Endothelial cell of umbilical vein (primary cell): ENCODE data around the gene CRYL1. TPM values are rescaled to one million over a fixed set of nuclear protein-coding genes. Genes with fewer than 3 reads are reported as not detected.

ENCODE experiments used
- BruUV-seq: library from RNA; stranded (reverse); fragments of 400-500 nt; replicated peaks from 2 replicates; lab custom pipeline; 2021; lab: Mats Ljungman, UMichigan
- CTCF ChIA-PET: fragments of 300-600, 350-600 bp; sonication (Branson Sonifier 250); formaldehyde crosslinking; loops from one replicate; lab custom pipeline; 2021; ENCODE audit warnings: antibody characterized with exemption, inconsistent platforms; lab: Charles Lee
- POLR2A ChIA-PET: fragments of 300-600, 350-600 bp; sonication (Branson Sonifier 250); formaldehyde crosslinking; loops from one replicate; lab custom pipeline; 2021; ENCODE audit warnings: antibody characterized with exemption, inconsistent platforms; lab: Charles Lee
- DNase-seq: peaks from one replicate; pipeline ENCODE4 v3.0.0-alpha.2; 2011; ENCODE audit warnings: low read depth, low spot score
- FAIRE-seq: peaks from 2 replicates; lab custom pipeline; 2011; peaks lifted over from hg19 to GRCh38; lab: Jason Lieb, UNC
- H2AFZ ChIP-seq: 2 replicates; pipeline ENCODE4 v1.6.0; 2012; ENCODE audit warnings: low read depth, low read length, control low read depth, inconsistent platforms
- H3K27ac ChIP-seq: 2 replicates; pipeline ENCODE4 v1.5.1; 2011; ENCODE audit warnings: low read depth, mild to moderate bottlenecking, control low read depth, low read length, moderate library complexity; ENCODE audit not compliant: insufficient read depth
- H3K27me3 ChIP-seq, 2 experiments: 2 replicates each; pipeline versions ENCODE4 v1.6.0 to v1.6.1; 2011; ENCODE audit warnings: low read length in 2 of 2, mixed read lengths in 1 of 2; ENCODE audit not compliant: control insufficient read depth in 2 of 2, insufficient read depth in 2 of 2
- H3K36me3 ChIP-seq, 2 experiments: 2 replicates in 1 of 2; 3 replicates in 1 of 2; pipeline ENCODE4 v1.5.1; 2011; ENCODE audit warnings: low read length in 2 of 2, mild to moderate bottlenecking in 1 of 2, moderate library complexity in 1 of 2; ENCODE audit not compliant: control insufficient read depth in 2 of 2, insufficient read depth in 2 of 2; ENCODE audit errors: extremely low read depth in 1 of 2
- H3K4me1 ChIP-seq: 3 replicates; pipeline ENCODE4 v1.5.1; 2011; ENCODE audit warnings: mild to moderate bottlenecking, low read length; ENCODE audit not compliant: control insufficient read depth, insufficient read depth; ENCODE audit errors: extremely low read depth
- H3K4me2 ChIP-seq: 2 replicates; pipeline ENCODE4 v1.6.1; 2011; ENCODE audit warnings: low read length, control low read depth, mixed read lengths; ENCODE audit not compliant: insufficient read depth
- H3K4me3 ChIP-seq, 3 experiments: fragments of 200-600 bp in 1 of 3; sonication (generic), shearing (Covaris generic) in 1 of 3; replicated peaks in 1 of 3; 2 replicates each; pipeline ENCODE4 v1.5.1; 2011 to 2016; ENCODE audit warnings: control low read depth in 3 of 3, low read length in 3 of 3, mild to moderate bottlenecking in 2 of 3, inconsistent platforms in 1 of 3, low read depth in 1 of 3, moderate library complexity in 1 of 3; ENCODE audit not compliant: insufficient read depth in 1 of 3
- H3K79me2 ChIP-seq: 2 replicates; pipeline ENCODE4 v1.6.0; 2012; ENCODE audit warnings: low read length, inconsistent platforms; ENCODE audit not compliant: control insufficient read depth, insufficient read depth
- H3K9ac ChIP-seq: replicated peaks from 2 replicates; pipeline ENCODE3; 2011; ENCODE audit warnings: low read length, control low read depth; ENCODE audit not compliant: insufficient read depth; ENCODE audit errors: extremely low read depth
- H3K9me1 ChIP-seq: replicated peaks from 3 replicates; pipeline ENCODE4 v1.6.0; 2011; ENCODE audit warnings: mild to moderate bottlenecking, low read length; ENCODE audit not compliant: control insufficient read depth, insufficient read depth; ENCODE audit errors: extremely low read depth
- H3K9me3 ChIP-seq: replicated peaks from 2 replicates; pipeline ENCODE4 v1.5.1; 2012; ENCODE audit warnings: low read length, inconsistent platforms; ENCODE audit not compliant: control insufficient read depth, insufficient read depth
- H4K20me1 ChIP-seq: replicated peaks from 2 replicates; pipeline ENCODE3; 2011; ENCODE audit warnings: mild to moderate bottlenecking, low read length; ENCODE audit not compliant: control insufficient read depth, insufficient read depth; ENCODE audit errors: extremely low read depth
- EZH2 ChIP-seq: IDR thresholded peaks from 2 replicates; pipeline ENCODE4 v1.6.1; 2012; ENCODE audit warnings: borderline replicate concordance, low read depth, mild to moderate bottlenecking, moderate library complexity, low read length, inconsistent platforms; ENCODE audit not compliant: severe bottlenecking
- FOS ChIP-seq: IDR thresholded peaks from 2 replicates; pipeline ENCODE4 v1.6.1; 2011; ENCODE audit warnings: mild to moderate bottlenecking, low read length, moderate library complexity, borderline replicate concordance; ENCODE audit not compliant: insufficient read depth
- GATA2 ChIP-seq: IDR thresholded peaks from 2 replicates; pipeline ENCODE4 v1.7.0; 2011; ENCODE audit warnings: low read depth, mild to moderate bottlenecking, moderate library complexity, mixed read lengths, low read length; ENCODE audit not compliant: insufficient read length, insufficient read depth
- JUN ChIP-seq: IDR thresholded peaks from 2 replicates; pipeline ENCODE4 v1.6.1; 2011; ENCODE audit warnings: borderline replicate concordance, low read depth; ENCODE audit not compliant: insufficient read length, insufficient read depth
- MYC ChIP-seq: IDR thresholded peaks from one replicate; pipeline ENCODE4 v1.6.1; 2011; ENCODE audit warnings: mild to moderate bottlenecking, low read depth, low read length
- POLR2A ChIP-seq: IDR thresholded peaks from 2 replicates; pipeline ENCODE4 v1.6.1; 2012; ENCODE audit warnings: low read depth, mild to moderate bottlenecking, control low read depth, low read length
- POLR2AphosphoS5 ChIP-seq: IDR thresholded peaks from 2 replicates; pipeline ENCODE4 v1.6.1; 2012; ENCODE audit warnings: low read depth, mild to moderate bottlenecking, control low read depth, low read length, moderate library complexity; ENCODE audit not compliant: insufficient read depth
- dilution Hi-C: fragments of 300-500 bp; cut with MboI; formaldehyde crosslinking; loops from one replicate; pipeline ENCODE4 v1.15.0; 2019; ENCODE audit warnings: low sequenced_read_pairs; ENCODE audit not compliant: extremely low pct_ligation_motif_present
- intact Hi-C: fragments of 100-400 bp; cut with micrococcal nuclease; formaldehyde crosslinking; loops from one replicate; pipeline ENCODE4 v1.10.0; 2022
- polyA plus RNA-seq, 4 experiments: library from polyadenylated mRNA; depleted of rRNA in 3 of 4; stranded (reverse) in 3 of 4; unstranded in 1 of 4; fragments of >200 nt; gene quantifications; 2 replicates each; pipeline versions ENCODE4 v1.2.1 to v1.2.3, GENCODE V29; 2011 to 2012; ENCODE audit warnings: missing spikeins in 1 of 4
- total RNA-seq: library from RNA; stranded (reverse); gene quantifications from 2 replicates; pipeline ENCODE4 v1.2.3, GENCODE V29; 2021
- TF ChIP-seq, protein P1 (sequence below): IDR thresholded peaks from 2 replicates; pipeline ENCODE4 v1.6.1; 2011; ENCODE audit not compliant: insufficient read depth, insufficient read length
- TF ChIP-seq, protein P2 (sequence below), 2 donors: IDR thresholded peaks; 1 replicate in 1 of 2; 2 replicates in 1 of 2; pipeline ENCODE4 v1.5.1; 2011; ENCODE audit warnings: low read length in 2 of 2, mild to moderate bottlenecking in 2 of 2, moderate library complexity in 2 of 2, control low read depth in 1 of 2, inconsistent platforms in 1 of 2, low read depth in 1 of 2; ENCODE audit not compliant: insufficient read depth in 1 of 2; ENCODE audit errors: extremely low read depth in 1 of 2

CRYL1 gene
- total and polyA plus RNA-seq, 2 donors (not counting 3 experiments of a cell fraction or from before 2014, with no cell fraction given) = 13.9 to 39.0 TPM

DNA sequence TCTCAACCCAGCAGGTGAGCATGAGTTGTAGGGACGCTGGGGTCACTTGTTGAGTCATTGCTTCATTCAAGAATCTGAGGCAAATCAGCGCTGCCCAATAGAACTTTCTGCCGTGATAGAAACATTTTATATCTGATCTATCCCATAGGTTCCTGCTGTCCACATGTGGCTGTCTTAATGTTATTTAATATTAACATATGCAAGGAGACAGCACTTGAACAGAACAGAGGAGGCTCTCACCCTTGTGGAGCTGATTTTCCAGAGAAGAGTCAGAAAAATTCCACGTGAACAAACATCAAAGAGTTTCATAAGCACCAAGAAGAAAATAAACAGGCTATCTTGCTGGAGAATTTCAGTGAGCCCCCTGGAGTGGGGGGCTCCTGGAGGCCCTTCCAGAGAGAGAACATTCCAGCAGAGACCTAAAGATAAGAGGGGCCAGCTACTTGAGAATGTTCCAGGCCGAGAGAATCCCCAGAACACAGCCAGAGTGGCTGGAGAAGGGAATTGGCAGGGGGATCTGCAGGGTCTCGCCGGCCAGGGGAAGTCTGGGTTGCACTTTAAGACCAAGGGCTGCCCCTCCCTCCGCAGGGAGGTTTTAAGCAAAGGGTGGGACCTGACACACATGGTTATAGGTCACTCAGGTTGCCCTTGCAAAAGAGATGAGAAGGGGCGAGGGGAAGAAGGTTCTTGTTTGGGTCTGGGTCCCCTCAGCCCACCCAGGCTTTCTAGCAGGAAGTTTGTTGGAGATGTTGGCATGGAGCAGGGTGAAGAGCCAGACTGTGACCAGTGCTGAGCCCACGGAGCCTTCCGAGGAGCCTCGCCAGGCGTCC lies 135.7 kb downstream of the CRYL1 start:
- no peak overlapping the region for H2AFZ ChIP-seq
- H3K27ac ChIP-seq = no peak overlapping the region
- no peaks in the 10 kb centered on the region for H3K36me3 ChIP-seq
- H3K4me3 ChIP-seq = no peak overlapping the region
- no TSS peak for BruUV-seq
- intact Hi-C loops = no loop called here
- no peaks in the 10 kb centered on the region for H3K4me1 ChIP-seq
- H3K27me3 ChIP-seq = no peaks in the 10 kb centered on the region
- no peak overlapping the region for H3K4me2 ChIP-seq
- ChIA-PET CTCF (no interaction called here), POLR2A (no interaction called here)
- H3K9me3 ChIP-seq = no peaks in the 10 kb centered on the region
- no peaks in the 10 kb centered on the region for H3K79me2 ChIP-seq
- TF ChIP-seq POLR2AphosphoS5 = no peak
- no peak for TF ChIP-seq FOS
- TF ChIP-seq JUN = no peak
- no peak for TF ChIP-seq MYC
- TF ChIP-seq EZH2 = no peak
- TF ChIP-seq POLR2A = no peak
- TF ChIP-seq, protein P1, sequence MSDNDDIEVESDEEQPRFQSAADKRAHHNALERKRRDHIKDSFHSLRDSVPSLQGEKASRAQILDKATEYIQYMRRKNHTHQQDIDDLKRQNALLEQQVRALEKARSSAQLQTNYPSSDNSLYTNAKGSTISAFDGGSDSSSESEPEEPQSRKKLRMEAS = no peak
- TF ChIP-seq, protein P2, sequence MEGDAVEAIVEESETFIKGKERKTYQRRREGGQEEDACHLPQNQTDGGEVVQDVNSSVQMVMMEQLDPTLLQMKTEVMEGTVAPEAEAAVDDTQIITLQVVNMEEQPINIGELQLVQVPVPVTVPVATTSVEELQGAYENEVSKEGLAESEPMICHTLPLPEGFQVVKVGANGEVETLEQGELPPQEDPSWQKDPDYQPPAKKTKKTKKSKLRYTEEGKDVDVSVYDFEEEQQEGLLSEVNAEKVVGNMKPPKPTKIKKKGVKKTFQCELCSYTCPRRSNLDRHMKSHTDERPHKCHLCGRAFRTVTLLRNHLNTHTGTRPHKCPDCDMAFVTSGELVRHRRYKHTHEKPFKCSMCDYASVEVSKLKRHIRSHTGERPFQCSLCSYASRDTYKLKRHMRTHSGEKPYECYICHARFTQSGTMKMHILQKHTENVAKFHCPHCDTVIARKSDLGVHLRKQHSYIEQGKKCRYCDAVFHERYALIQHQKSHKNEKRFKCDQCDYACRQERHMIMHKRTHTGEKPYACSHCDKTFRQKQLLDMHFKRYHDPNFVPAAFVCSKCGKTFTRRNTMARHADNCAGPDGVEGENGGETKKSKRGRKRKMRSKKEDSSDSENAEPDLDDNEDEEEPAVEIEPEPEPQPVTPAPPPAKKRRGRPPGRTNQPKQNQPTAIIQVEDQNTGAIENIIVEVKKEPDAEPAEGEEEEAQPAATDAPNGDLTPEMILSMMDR (IDR thresholded peaks at IDR 0.05; ENCODE audit: extremely low read depth in 1 of 2, insufficient read depth in 1 of 2, low read depth in 1 of 2, low read length in 2 of 2) = no peak
- TF ChIP-seq GATA2 = no peak
- no peak for DNase-seq
- no peak overlapping the region for H3K9ac ChIP-seq
- no peak for FAIRE-seq
- dilution Hi-C loops = no loop called here
- no peaks in the 10 kb centered on the region for H3K9me1 ChIP-seq
- no peaks in the 10 kb centered on the region for H4K20me1 ChIP-seq
